Stimulated activated CD4-positive, alpha-beta T cell treated with anti-CD3 and anti-CD28 coated beads, Interleukin-1b, Interleukin-23, amount 100 ng/mL, for 4 hours (primary cell): ENCODE measurements around the gene UBAP1L.

Experiments used
- DNase-seq, 2 donors: peaks; one replicate each; pipeline ENCODE4 v3.0.0-alpha.2; 2020; ENCODE audit warnings: low read depth in 2 of 2

The UBAP1L gene

GRCh38 chr15:65066635-65067316, 48.2 kb downstream of the UBAP1L start:
- DNase-seq = no peak

- DNase-seq = no peak
Measured at GRCh38 chr15:65066001-65066634, 48.9 kb downstream of the UBAP1L start.

GRCh38 chr15:65062726-65063125, 52.3 kb downstream of the UBAP1L start:
- DNase-seq = no peak

- no peak for DNase-seq
Measured at GRCh38 chr15:65062061-65062460, 52.9 kb downstream of the UBAP1L start.

GRCh38 chr15:65060641-65061397, 54.2 kb downstream of the UBAP1L start:
- no peak for DNase-seq

- DNase-seq = no peak
Measured at GRCh38 chr15:65059931-65060596, 54.9 kb downstream of the UBAP1L start.

GRCh38 chr15:65059369-65059750, 55.6 kb downstream of the UBAP1L start:
- DNase-seq = no peak

- DNase-seq = no peak
Measured at GRCh38 chr15:65058394-65059368, 56.3 kb downstream of the UBAP1L start.

GRCh38 chr15:65057549-65057940, 57.5 kb downstream of the UBAP1L start:
- DNase-seq = no peak

GRCh38 chr15:65056868-65057548, 58.0 kb downstream of the UBAP1L start:
- DNase-seq = no peak

- no peak for DNase-seq
Measured at GRCh38 chr15:65056106-65056505, 58.9 kb downstream of the UBAP1L start.

GRCh38 chr15:65055201-65055870, 59.7 kb downstream of the UBAP1L start:
- DNase-seq = no peak

- DNase-seq = peak; percentile 27 to 35
Measured at GRCh38 chr15:65054333-65055200, 60.4 kb downstream of the UBAP1L start.

- no peak for DNase-seq
Measured at GRCh38 chr15:65052956-65053355, 62.0 kb downstream of the UBAP1L start.

- DNase-seq = no peak
Measured at GRCh38 chr15:65051266-65051665, 63.7 kb downstream of the UBAP1L start.

GRCh38 chr15:65050270-65050669, 64.7 kb downstream of the UBAP1L start:
- DNase-seq = no peak

GRCh38 chr15:65049418-65049840, 65.6 kb downstream of the UBAP1L start:
- DNase-seq = peak; percentile 84 to 85

- no peak for DNase-seq
Measured at GRCh38 chr15:65048241-65048640, 66.8 kb downstream of the UBAP1L start.
